Measurements from ENCODE around the gene SLC9A2.
A peak's percentile ranks its signal among the peaks of the same experiment; 100 is the strongest.

SLC9A2 gene

DNA sequence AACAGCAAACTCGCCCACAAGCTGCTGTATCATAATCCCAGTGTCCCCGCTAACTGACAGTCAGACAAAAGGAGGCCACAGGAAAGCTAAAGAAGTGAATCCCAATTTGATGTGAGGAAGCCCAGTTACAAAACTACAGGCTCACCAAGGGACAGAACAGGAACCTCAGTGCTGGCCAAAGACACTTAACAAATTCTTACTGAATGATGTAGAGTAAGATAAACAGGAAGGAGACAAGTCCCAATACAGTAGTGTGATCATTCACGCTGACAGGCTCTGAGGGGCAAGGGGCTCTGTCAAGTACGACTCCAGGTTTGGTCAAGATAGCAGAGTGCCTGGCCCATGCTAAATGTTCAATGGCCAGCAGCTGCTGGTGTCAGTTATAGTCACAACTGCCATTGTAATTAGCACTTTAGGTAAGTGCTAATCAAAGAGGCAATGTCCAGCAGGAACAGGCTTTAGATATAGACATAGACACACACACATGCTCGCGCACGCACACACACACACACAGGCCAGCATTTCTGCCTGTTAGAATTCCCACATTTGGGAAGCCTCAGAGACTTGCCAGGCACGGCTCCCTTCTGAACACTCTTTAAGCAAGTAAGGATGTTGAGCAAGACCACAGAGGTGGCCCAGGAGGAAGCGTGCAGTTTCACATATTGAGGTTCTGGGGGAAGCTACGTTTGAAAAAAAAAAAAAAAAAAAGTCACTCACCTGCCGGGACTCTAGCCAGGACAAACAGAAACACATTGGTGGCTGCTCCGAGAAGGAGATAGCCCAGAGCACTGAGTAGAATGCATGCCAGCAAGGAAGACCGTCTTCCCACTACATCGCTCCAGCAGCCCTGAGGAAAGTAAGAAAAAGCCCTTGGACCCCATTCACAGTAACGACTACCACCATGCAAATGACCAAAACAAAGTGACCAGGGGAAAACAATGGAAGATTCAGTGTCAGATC is 107.1 kb downstream of the SLC9A2 start:
- TF ChIP-seq, protein P1, sequence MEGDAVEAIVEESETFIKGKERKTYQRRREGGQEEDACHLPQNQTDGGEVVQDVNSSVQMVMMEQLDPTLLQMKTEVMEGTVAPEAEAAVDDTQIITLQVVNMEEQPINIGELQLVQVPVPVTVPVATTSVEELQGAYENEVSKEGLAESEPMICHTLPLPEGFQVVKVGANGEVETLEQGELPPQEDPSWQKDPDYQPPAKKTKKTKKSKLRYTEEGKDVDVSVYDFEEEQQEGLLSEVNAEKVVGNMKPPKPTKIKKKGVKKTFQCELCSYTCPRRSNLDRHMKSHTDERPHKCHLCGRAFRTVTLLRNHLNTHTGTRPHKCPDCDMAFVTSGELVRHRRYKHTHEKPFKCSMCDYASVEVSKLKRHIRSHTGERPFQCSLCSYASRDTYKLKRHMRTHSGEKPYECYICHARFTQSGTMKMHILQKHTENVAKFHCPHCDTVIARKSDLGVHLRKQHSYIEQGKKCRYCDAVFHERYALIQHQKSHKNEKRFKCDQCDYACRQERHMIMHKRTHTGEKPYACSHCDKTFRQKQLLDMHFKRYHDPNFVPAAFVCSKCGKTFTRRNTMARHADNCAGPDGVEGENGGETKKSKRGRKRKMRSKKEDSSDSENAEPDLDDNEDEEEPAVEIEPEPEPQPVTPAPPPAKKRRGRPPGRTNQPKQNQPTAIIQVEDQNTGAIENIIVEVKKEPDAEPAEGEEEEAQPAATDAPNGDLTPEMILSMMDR (IDR thresholded peaks at IDR 0.05; ENCODE audit: borderline replicate concordance, control extremely low read depth, extremely low read depth, insufficient read depth, missing control alignments) = no peak
- no peak for DNase-seq (ENCODE audit: low spot score)
- in situ Hi-C loops (cut with MboI; ENCODE audit: low sequenced_read_pairs, unreplicated experiment) = no loop called here

DNA sequence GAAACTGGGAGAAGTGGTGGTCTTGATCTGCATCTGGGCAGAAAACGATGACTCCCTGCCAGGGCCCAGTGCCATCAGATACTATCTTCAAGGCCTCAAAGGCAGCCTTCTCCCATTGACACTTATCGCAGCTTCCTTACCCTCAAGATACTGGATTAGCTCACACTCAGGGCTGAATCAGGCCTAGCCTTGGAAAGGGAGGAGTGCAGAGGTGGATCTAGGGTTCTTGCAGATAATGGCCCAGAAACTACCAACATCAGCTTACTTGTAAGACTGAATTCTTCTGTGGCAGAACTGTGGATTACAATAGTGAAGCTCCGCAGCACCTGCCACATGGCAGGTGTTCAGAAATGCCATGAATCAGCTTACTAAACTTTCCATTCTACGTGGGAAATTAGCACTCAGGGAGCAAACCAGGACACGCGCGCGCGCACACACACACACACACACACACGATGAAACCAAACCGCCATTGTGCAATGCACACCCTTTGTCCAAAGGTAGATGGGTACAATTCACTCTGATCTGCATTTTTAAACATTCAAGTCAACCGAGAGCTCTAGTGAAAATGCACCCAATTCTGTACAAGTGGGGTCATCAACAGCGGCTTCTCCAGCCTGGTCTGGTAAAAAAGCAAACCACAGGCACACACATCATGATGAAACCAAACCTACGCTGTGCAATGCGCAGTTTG is 116.2 kb downstream of the SLC9A2 start:
- TF ChIP-seq, protein P1 (IDR thresholded peaks at IDR 0.05; ENCODE audit: borderline replicate concordance, control extremely low read depth, extremely low read depth, insufficient read depth, missing control alignments) = no peak
- in situ Hi-C loops (cut with MboI; ENCODE audit: low sequenced_read_pairs, unreplicated experiment) = no loop called here

DNA sequence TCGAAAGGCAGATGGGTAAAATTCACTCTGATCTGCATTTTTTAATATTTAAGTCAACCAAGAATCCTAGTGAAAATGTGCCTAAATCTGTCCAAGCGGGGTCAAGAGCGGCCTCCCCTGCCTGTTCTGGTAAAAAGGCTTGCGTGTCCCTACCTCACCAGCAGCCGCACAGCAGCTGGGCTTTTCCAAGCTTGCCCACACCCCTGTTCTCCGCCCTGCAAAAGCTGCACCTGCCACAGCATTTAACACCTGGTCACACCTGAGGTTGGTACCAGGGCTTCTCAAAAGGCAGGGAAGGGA is 116.7 kb downstream of the SLC9A2 start:
- TF ChIP-seq, protein P1 (IDR thresholded peaks at IDR 0.05; ENCODE audit: borderline replicate concordance, control extremely low read depth, extremely low read depth, insufficient read depth, missing control alignments) = no peak
- in situ Hi-C loops (cut with MboI; ENCODE audit: low sequenced_read_pairs, unreplicated experiment) = no loop called here
- DNase-seq (ENCODE audit: low spot score) = no peak

More for the DNA sequence above, 116.2 kb downstream of the SLC9A2 start:
- DNase-seq (ENCODE audit: low spot score) = no peak

DNA sequence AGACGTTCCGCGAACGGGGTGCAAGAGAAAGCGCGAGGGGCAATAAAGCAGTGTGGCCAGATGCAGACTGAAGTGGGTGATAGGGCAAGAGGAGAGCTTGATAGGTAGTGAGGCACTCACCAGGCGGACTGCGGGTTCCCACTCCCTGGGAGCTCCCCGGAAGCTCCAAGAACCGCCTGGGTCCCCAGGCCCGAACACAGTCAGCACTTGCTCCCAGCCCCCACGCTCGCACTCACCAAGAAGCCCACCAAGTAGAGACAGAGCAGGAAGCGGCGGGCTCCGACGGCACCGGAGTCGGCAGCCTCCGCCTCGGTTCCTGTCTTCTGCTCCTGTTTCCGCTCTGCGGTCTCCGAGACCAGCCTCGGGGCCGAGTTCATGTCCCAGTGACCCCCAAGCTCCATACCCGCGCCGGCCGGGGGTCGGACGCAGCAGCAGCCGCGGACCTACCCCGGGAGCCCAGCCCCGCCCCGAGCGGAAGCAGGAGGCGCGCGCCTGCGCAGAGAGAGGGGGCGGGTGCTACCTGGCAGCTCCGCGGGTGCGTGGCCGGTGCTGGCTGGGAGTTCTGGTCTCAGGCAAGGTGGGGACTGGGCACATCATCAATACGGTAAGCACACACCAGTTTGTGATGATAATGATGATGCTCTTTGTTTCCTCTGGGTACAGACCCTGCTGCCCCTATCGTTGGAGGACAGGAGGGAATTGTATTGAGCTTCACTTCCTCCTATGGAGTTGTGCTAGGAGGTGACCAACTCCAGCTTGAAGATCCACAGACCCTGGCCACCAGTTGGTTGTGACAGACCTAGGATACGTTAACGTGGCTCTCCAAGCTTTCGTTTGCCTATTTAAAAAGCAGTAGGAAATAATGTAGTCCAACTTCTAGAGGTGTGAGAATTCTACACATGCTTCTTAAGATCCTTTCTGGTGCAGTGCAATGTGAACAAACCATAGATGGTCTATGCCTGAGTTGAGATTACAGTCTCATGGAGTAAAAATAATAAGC is 117.4 kb downstream of the SLC9A2 start:
- in situ Hi-C loops (cut with MboI; ENCODE audit: low sequenced_read_pairs, unreplicated experiment) = no loop called here
- DNase-seq (ENCODE audit: low spot score) = peak; percentile 93
- TF ChIP-seq, protein P1 (IDR thresholded peaks at IDR 0.05; ENCODE audit: borderline replicate concordance, control extremely low read depth, extremely low read depth, insufficient read depth, missing control alignments) = no peak

DNA sequence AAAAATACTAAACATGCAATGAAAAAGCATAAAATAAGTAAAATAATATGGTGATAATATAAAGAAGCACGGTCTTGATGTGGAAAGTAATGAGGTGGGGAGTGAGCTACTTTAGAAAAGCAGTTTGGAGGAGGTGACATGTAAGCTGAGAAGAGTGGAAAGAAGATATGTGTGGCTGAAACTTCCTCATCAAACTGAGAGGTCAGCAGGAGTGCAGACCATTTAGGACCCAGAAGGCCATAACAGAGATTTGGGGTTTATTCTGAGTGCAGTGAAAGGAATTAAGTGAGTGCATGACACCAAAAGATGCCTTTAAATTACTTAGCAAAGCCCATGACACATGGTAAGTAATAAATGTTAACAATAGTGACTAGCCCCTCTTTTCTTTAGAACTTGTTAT is 118.1 kb downstream of the SLC9A2 start:
- DNase-seq (ENCODE audit: low spot score) = peak; percentile 68
- TF ChIP-seq, protein P1 (IDR thresholded peaks at IDR 0.05; ENCODE audit: borderline replicate concordance, control extremely low read depth, extremely low read depth, insufficient read depth, missing control alignments) = no peak
- in situ Hi-C loops (cut with MboI; ENCODE audit: low sequenced_read_pairs, unreplicated experiment) = no loop called here

DNA sequence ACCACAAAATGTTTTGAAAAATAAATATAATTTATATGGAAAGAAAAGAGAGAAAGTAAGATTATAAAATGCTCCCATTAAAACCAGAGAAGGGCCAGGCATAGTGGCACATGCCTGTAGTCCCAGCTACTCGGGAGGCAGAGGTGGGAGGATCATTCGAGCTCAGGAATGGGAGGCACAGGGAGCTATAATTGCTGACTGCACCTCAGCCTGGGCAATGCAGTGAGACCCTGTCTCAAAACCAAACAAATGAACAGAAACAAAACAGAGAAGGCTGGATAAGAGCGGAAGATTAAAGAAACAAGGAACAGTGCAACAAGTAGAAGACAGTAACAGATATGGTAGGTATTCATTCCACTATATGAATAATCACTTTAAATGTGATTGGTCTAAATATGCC is 123.9 kb downstream of the SLC9A2 start:
- in situ Hi-C loops (cut with MboI; ENCODE audit: low sequenced_read_pairs, unreplicated experiment) = no loop called here
- no peak for DNase-seq (ENCODE audit: low spot score)
- TF ChIP-seq, protein P1 (IDR thresholded peaks at IDR 0.05; ENCODE audit: borderline replicate concordance, control extremely low read depth, extremely low read depth, insufficient read depth, missing control alignments) = no peak
